Tibial nerve (tissue), 4 donors: ENCODE measurements around the gene POU3F3. TPM values are rescaled to one million over a fixed set of nuclear protein-coding genes. Genes with fewer than 3 reads are reported as not detected.

Experiments used
- DNase-seq, 2 donors: peaks; one replicate each; pipeline ENCODE4 v3.0.0-alpha.2; 2019; ENCODE audit warnings: low spot score in 2 of 2
- H3K27ac ChIP-seq, 4 donors: fragments of 200-600 bp; sonication (generic) in 3 of 4; one replicate each; pipeline ENCODE4 v1.5.1; 2017 to 2019; ENCODE audit warnings: mild to moderate bottlenecking in 1 of 4
- H3K27me3 ChIP-seq, 2 donors: fragments of 200-600 bp; sonication (generic) in 1 of 2; one replicate each; pipeline versions ENCODE4 v1.5.1 to v1.6.0; 2017 to 2019
- H3K36me3 ChIP-seq, 3 donors: fragments of 200-600 bp; sonication (generic); one replicate each; pipeline ENCODE4 v1.5.1; 2018 to 2019
- H3K4me1 ChIP-seq, 4 donors: fragments of 200-600 bp; sonication (generic) in 3 of 4; one replicate each; pipeline ENCODE4 v1.5.1; 2017 to 2019
- H3K4me3 ChIP-seq, 4 donors: fragments of 200-600 bp; sonication (generic) in 3 of 4; one replicate each; pipeline ENCODE4 v1.5.1; 2017 to 2019; ENCODE audit warnings: mild to moderate bottlenecking in 1 of 4, moderate library complexity in 1 of 4
- H3K9me3 ChIP-seq, 4 donors: fragments of 200-600 bp; sonication (generic) in 3 of 4; one replicate each; pipeline ENCODE4 v1.5.1; 2017 to 2019
- EP300 ChIP-seq, 2 donors: sonication (generic); formaldehyde crosslinking; IDR thresholded peaks; one replicate each; pipeline ENCODE4 v1.6.1; 2017; ENCODE audit warnings: antibody characterized with exemption in 2 of 2, mild to moderate bottlenecking in 1 of 2
- POLR2A ChIP-seq, 2 donors: fragments of 450-650 bp; IDR thresholded peaks; one replicate each; pipeline ENCODE4 v1.6.1; 2017; ENCODE audit warnings: antibody characterized with exemption in 2 of 2, mild to moderate bottlenecking in 2 of 2, moderate library complexity in 2 of 2
- WGBS, 2 donors: methylation state at CpG; one replicate each; pipeline ENCODE4 v1.1.5; 2018; 5-methylcytosine and 5-hydroxymethylcytosine counted together
- total RNA-seq, 4 donors: library from RNA; depleted of rRNA; stranded (reverse); fragments of >200 nt; gene quantifications; one replicate each; pipeline ENCODE4 v1.1.0, GENCODE V29; 2016
- TF ChIP-seq, protein P1 (sequence below), 5 experiments: fragments of 200-600 bp in 3 of 5; fragments of 450-650 bp in 2 of 5; sonication (generic) in 3 of 5; IDR thresholded peaks; one replicate each; pipeline ENCODE4 v1.5.1; 2016 to 2019; ENCODE audit warnings: antibody characterized with exemption in 5 of 5, mild to moderate bottlenecking in 3 of 5, moderate library complexity in 2 of 5

The POU3F3 gene
- total RNA-seq, 4 donors from 2014 or later, result not detected

DNA sequence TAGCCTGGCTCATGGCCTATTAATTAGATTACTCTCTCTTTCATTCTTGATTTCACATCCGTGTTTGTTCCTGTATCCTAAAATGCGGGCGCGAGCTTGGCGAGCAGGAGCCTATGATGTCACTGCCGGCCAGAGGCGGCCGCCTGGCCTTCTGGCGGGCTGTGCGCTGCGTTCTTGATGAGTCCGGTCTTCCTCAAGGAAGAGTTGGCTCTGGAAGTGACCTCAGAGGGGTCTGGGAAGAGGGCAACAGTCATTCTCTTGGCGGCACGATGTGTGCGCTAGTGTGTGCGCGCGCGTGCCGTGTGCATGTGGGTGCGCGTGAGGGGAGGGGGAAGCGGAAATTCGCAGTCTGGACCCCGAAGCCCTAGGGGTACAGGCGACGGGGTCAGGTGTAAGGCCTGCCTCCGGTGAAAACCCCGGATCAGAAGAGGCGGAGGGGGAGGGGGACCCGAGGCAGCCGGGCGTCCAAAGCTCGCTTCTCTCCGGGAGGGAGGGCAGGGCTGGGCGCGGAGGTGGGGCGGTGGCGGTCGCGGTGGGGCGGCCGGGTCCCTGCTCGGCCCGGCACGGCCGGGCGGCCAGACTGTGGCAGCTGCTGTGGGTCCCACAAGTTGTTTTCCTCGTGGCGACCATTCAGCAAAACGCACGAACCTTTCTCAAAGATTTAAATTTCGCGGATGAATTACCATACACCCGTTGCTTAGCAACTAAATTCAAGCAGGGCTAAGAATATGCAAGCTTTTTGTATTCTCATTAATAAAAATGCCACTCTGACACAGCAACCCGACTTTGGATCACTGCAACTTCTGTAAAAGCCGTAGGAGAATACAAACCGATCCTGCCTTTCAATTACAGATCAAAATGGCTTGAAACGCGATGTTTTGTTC lies 8.4 kb downstream of the POU3F3 start:
- 3 to 4% methylated on average over 54 to 60 of the region's 60 CpGs for WGBS, 2 donors
- H3K27me3 ChIP-seq, result peaks cover 3 to 100% of the 10 kb centered on the region in 2 donors
- peak overlapping the region in 1 of 4 donors; percentile 1 for H3K4me3 ChIP-seq
- H3K27ac ChIP-seq, result no peak overlapping the region
- H3K36me3 ChIP-seq, result no peaks in the 10 kb centered on the region
- TF ChIP-seq, protein P1, sequence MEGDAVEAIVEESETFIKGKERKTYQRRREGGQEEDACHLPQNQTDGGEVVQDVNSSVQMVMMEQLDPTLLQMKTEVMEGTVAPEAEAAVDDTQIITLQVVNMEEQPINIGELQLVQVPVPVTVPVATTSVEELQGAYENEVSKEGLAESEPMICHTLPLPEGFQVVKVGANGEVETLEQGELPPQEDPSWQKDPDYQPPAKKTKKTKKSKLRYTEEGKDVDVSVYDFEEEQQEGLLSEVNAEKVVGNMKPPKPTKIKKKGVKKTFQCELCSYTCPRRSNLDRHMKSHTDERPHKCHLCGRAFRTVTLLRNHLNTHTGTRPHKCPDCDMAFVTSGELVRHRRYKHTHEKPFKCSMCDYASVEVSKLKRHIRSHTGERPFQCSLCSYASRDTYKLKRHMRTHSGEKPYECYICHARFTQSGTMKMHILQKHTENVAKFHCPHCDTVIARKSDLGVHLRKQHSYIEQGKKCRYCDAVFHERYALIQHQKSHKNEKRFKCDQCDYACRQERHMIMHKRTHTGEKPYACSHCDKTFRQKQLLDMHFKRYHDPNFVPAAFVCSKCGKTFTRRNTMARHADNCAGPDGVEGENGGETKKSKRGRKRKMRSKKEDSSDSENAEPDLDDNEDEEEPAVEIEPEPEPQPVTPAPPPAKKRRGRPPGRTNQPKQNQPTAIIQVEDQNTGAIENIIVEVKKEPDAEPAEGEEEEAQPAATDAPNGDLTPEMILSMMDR (IDR thresholded peaks at IDR 0.05), result no peak
- TF ChIP-seq POLR2A (IDR thresholded peaks at IDR 0.05), result no peak
- no peak for TF ChIP-seq EP300 (IDR thresholded peaks at IDR 0.05)
- no peaks in the 10 kb centered on the region for H3K9me3 ChIP-seq
- H3K4me1 ChIP-seq, result peaks cover 0 to 38% (median 2%) of the 10 kb centered on the region in 4 donors
- DNase-seq, result no peak

GRCh38 chr2:104863146-104863467 lies 9.2 kb downstream of the POU3F3 start:
- DNase-seq, result no peak
- Histone ChIP-seq H3K4me1 (peaks cover 0 to 35% (median 0%) of the 10 kb centered on the region in 4 donors), H3K27me3 (peaks cover 3 to 100% of the 10 kb centered on the region in 2 donors), H3K4me3 (no peak overlapping the region), H3K9me3 (no peaks in the 10 kb centered on the region), H3K36me3 (no peaks in the 10 kb centered on the region), H3K27ac (no peak overlapping the region)
- WGBS, 2 donors, result 10 to 12% methylated on average over 8 of the region's 8 CpGs
- TF ChIP-seq POLR2A (IDR thresholded peaks at IDR 0.05) (no peak), EP300 (IDR thresholded peaks at IDR 0.05) (no peak)
- TF ChIP-seq, protein P1 (IDR thresholded peaks at IDR 0.05), result no peak

DNA sequence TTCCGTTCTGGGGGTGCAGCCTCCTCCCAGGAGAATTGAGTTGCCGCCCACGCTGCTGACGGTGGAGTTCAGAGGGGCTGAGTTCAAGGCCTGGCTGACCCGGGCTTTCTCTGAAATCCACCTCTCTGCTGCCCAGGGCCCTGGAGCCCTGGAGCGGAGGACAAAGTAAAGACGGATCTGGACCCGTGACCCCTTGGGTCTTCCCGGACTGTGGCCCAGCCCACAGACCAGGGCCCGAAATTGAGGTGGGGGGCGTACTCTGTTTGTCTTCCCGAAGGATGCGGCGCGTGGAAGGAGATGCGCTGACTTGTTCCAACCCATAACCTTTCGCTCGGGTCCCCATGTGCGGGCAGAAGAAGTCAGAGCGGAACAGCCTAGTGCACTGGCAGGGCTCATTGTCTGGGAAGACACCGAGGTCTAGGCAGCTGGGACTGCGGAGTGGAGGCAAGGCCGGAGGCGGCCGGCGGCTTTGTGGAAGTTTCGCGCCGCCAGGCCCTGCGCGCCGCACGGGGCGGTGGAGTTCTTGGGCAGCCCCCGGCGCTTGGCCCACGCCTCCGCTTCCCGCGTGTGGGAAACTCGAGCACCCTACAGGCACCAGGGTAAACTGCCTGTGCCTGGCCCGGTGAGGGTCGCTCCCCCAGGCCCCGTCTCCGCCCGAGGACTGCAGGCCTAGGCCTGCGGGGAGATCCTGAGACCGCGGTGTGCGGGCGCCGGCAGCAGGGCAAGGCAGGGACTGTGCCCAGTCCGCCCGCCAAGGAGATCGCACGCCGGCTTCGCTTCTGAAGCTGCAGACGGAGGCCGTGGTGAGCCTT lies 9.8 kb downstream of the POU3F3 start:
- DNase-seq, result no peak
- Histone ChIP-seq H3K36me3 (no peaks in the 10 kb centered on the region), H3K4me1 (peaks cover 0 to 35% (median 0%) of the 10 kb centered on the region in 4 donors), H3K27ac (no peak overlapping the region), H3K9me3 (no peaks in the 10 kb centered on the region), H3K4me3 (no peak overlapping the region), H3K27me3 (peaks cover 0 to 99% of the 10 kb centered on the region in 2 donors)
- TF ChIP-seq, protein P1 (IDR thresholded peaks at IDR 0.05), result no peak
- TF ChIP-seq POLR2A (IDR thresholded peaks at IDR 0.05) (no peak), EP300 (IDR thresholded peaks at IDR 0.05) (no peak)
- WGBS, 2 donors, result 4 to 11% methylated on average over 25 to 46 of the region's 60 CpGs

DNA sequence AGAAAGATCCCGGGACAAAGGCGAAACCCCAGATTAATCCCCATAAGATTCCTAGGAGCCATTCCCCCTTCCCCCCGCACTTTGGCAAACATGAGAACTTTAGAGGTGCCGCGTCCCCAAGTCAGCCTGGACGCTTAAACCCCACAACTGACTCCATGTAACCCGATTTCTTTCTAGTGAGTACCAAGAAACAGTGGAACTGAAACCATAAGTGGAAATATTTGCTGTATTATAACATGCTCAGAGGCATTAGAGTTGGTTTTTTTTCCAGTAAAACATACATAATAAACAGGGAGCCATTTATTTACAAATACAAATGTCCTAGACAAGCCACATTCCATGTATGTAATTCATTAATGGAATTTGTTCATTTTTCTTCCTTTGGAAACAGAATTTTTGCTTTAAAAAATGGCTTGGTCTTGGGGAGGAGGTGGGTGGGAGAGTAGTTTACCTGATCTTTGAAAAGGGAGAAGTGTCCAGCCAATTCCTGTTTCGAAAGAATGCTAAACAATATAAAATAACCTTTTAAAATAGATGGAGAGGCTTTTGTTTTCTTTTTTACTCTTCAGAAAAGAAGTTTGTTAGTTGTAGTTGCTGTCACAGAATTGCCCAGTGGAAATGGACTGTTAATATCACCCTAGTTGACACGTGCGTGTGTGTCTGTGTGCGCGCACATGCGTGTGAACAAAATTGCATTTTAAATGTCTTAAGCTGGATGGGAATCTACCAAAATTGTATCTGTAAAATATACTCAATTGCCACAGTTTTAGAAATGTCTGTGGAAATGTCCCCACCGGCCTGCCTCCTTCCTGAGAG lies 10.6 kb downstream of the POU3F3 start:
- WGBS, 2 donors, result 9 to 18% methylated on average over 13 to 14 of the region's 14 CpGs
- Histone ChIP-seq H3K9me3 (no peaks in the 10 kb centered on the region), H3K36me3 (no peaks in the 10 kb centered on the region), H3K4me3 (no peak overlapping the region), H3K27ac (no peak overlapping the region), H3K27me3 (peaks cover 0 to 99% of the 10 kb centered on the region in 2 donors), H3K4me1 (peaks cover 0 to 35% (median 0%) of the 10 kb centered on the region in 4 donors)
- TF ChIP-seq, protein P1 (IDR thresholded peaks at IDR 0.05), result no peak
- TF ChIP-seq EP300 (IDR thresholded peaks at IDR 0.05) (no peak), POLR2A (IDR thresholded peaks at IDR 0.05) (no peak)
- no peak for DNase-seq
